ENCODE data around the gene FCN3. TPM values are rescaled to one million over a fixed set of nuclear protein-coding genes. Genes with fewer than 3 reads are reported as not detected.

The FCN3 gene
- total RNA-seq, 1 experiment from 2014 or later = 0.22 TPM

GRCh38 chr1:27366411-27367159, 8.0 kb downstream of the FCN3 start, which contains the start of gene MAP3K6:
Gene MAP3K6 (minus strand): TSS chr1:27366961. CDS start chr1:27366597, 364 bp downstream.
- H3K4me1 Mint-ChIP-seq = peaks cover 16 to 28% of the 10 kb centered on the region in 2 experiments
- Histone ChIP-seq H4K91ac (ENCODE audit: insufficient read length, low read depth, low read length) (no peak within 1 kb of the TSS), H3K4me1 (ENCODE audit: insufficient read depth, low read length) (no peaks in the 10 kb centered on the region; the same call in 1 of the 2 replicates), H2BK12ac (ENCODE audit: insufficient read length, low read depth, low read length) (no peak within 1 kb of the TSS), H3K56ac (ENCODE audit: insufficient read length, low read depth, low read length) (no peak within 1 kb of the TSS), H3K79me2 (ENCODE audit: insufficient read depth, low read length) (no peaks in the 10 kb centered on the region), H2BK5ac (ENCODE audit: insufficient read length, low read length) (no peak within 1 kb of the TSS), H3K14ac (ENCODE audit: insufficient read depth, low read length) (no peak within 1 kb of the TSS; the same call in 1 of the 2 replicates), H3K23me2 (ENCODE audit: insufficient read length, low read depth, low read length, poor library complexity, severe bottlenecking) (peaks cover 9% of the 10 kb centered on the region), H3K4me2 (ENCODE audit: insufficient read depth, insufficient read length, low read length) (peak within 1 kb of the TSS; percentile 79), H4K20me1 (ENCODE audit: control insufficient read depth, insufficient read depth, insufficient read length) (peaks cover 2% of the 10 kb centered on the region), H4K5ac (ENCODE audit: insufficient read length, low read depth, low read length) (no peak within 1 kb of the TSS), H3K79me1 (ENCODE audit: insufficient read depth, low read depth, low read length, poor library complexity, severe bottlenecking) (no peaks in the 10 kb centered on the region), H3K27me3 (ENCODE audit: insufficient read depth, low read length) (peaks cover 3% of the 10 kb centered on the region; the same call in 1 of the 2 replicates), H3K4ac (ENCODE audit: low read depth, low read length) (no peak within 1 kb of the TSS), H3K18ac (ENCODE audit: insufficient read length, low read depth, low read length) (peak within 1 kb of the TSS; percentile 23), H3K9me3 (ENCODE audit: control insufficient read depth, low read depth, low read length) (no peaks in the 10 kb centered on the region), H2AFZ (ENCODE audit: low read length) (no peak within 1 kb of the TSS), H3K9ac (ENCODE audit: extremely low read depth, insufficient read length, low read length) (peak within 1 kb of the TSS; percentile 63), H2AK5ac (ENCODE audit: insufficient read length, low read length) (no peak within 1 kb of the TSS), H4K8ac (replicated peaks; ENCODE audit: insufficient read length, low read depth, low read length) (no peak within 1 kb of the TSS), H2BK20ac (ENCODE audit: low read depth, low read length, poor library complexity, severe bottlenecking) (no peak within 1 kb of the TSS), H3K27ac (ENCODE audit: insufficient read length, low read depth, low read length) (no peak within 1 kb of the TSS), H2BK15ac (ENCODE audit: low read depth, low read length) (no peak within 1 kb of the TSS), H2BK120ac (ENCODE audit: low read depth, low read length, poor library complexity, severe bottlenecking) (no peak within 1 kb of the TSS), H3K23ac (ENCODE audit: insufficient read length, low read depth, low read length) (no peak within 1 kb of the TSS), H3T11ph (ENCODE audit: low read length) (no peak within 1 kb of the TSS)
- DNase-seq = peak; percentile 82
- TF ChIP-seq, protein P1, sequence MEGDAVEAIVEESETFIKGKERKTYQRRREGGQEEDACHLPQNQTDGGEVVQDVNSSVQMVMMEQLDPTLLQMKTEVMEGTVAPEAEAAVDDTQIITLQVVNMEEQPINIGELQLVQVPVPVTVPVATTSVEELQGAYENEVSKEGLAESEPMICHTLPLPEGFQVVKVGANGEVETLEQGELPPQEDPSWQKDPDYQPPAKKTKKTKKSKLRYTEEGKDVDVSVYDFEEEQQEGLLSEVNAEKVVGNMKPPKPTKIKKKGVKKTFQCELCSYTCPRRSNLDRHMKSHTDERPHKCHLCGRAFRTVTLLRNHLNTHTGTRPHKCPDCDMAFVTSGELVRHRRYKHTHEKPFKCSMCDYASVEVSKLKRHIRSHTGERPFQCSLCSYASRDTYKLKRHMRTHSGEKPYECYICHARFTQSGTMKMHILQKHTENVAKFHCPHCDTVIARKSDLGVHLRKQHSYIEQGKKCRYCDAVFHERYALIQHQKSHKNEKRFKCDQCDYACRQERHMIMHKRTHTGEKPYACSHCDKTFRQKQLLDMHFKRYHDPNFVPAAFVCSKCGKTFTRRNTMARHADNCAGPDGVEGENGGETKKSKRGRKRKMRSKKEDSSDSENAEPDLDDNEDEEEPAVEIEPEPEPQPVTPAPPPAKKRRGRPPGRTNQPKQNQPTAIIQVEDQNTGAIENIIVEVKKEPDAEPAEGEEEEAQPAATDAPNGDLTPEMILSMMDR (conservative IDR thresholded peaks at IDR 0.05) = peak; percentile 43; the same call in 2 of the 3 replicates
- peaks cover 28% of the 10 kb centered on the region for H3K27me3 Mint-ChIP-seq (ENCODE audit: low read depth)
- H3K9me3 Mint-ChIP-seq = no peaks in the 10 kb centered on the region
- peak within 1 kb of the TSS; percentile 85 to 91 (median 87); a peak in 4 of 7 replicates for H3K27ac Mint-ChIP-seq
- peak within 1 kb of the TSS; percentile 78 to 93 for H3K4me3 Mint-ChIP-seq
- no peaks in the 10 kb centered on the region; a peak in 1 of 7 replicates for H3K36me3 Mint-ChIP-seq (ENCODE audit: insufficient read depth in 1 of 3, low read depth in 3 of 3)
- WGBS (ENCODE audit: extremely low coverage, insufficient read length, low lambda C conversion rate) = no CpG with 5 or more reads among the region's 67 CpGs

All from H9 (cell line).